ENCODE results near the gene SHISA7.
"Not testable (repeated sequence)": the region's sequence is repeated elsewhere in the genome, so short reads cannot be mapped to it uniquely, and the experiment has no call there.

The SHISA7 gene

GRCh38 chr19:55419103-55419502, 24.0 kb downstream of the SHISA7 start:
- Histone ChIP-seq H3K9me3 (ENCODE audit: control extremely low read depth in 1 of 5, control insufficient read depth in 4 of 5, insufficient read depth in 2 of 5, low read depth in 1 of 5, low read length in 4 of 5) (peaks cover 0 to 4% (median 0%) of the 10 kb centered on the region in 5 experiments), H3K27me3 (replicated peaks in 2 of 5; ENCODE audit: control insufficient read depth in 4 of 5, insufficient read depth in 5 of 5, low read length in 4 of 5) (no peaks in the 10 kb centered on the region), H3K36me3 (ENCODE audit: control insufficient read depth in 4 of 4, insufficient read depth in 4 of 4, low read length in 3 of 4) (no peaks in the 10 kb centered on the region), H3K27ac (ENCODE audit: insufficient read depth in 1 of 2, low read depth in 1 of 2, low read length in 2 of 2, poor library complexity in 1 of 2, severe bottlenecking in 2 of 2) (no peak overlapping the region), H3K4me3 (ENCODE audit: control insufficient read depth in 1 of 7, extremely low read depth in 1 of 7, insufficient read depth in 4 of 7, low read depth in 2 of 7, low read length in 6 of 7) (no peak overlapping the region), H3K4me1 (ENCODE audit: control extremely low read depth in 1 of 4, control insufficient read depth in 4 of 4, insufficient read depth in 4 of 4, low read length in 3 of 4) (peaks cover 6 to 40% (median 31%) of the 10 kb centered on the region in 4 experiments)
- ChIA-PET CTCF (interaction anchor here (1.0 to 3.5 kb wide), 11 partner anchors 9 to 126 kb away, joined by 3 to 21 read pairs (median 6); partner anchors contain the start of gene KMT5C), POLR2A (interaction anchor here (1.2 kb wide), 1 partner anchor 11 kb away, joined by 4 read pairs; the partner anchor contains the start of gene UBE2S)
- DNase-seq, result no peak
- 100% methylated on average over 1 of the region's 5 CpGs for WGBS (ENCODE audit: insufficient coverage)

- Histone ChIP-seq H3K4me3 (ENCODE audit: control insufficient read depth in 1 of 7, extremely low read depth in 1 of 7, insufficient read depth in 4 of 7, low read depth in 2 of 7, low read length in 6 of 7) (no peak overlapping the region), H3K9me3 (ENCODE audit: control extremely low read depth in 1 of 5, control insufficient read depth in 4 of 5, insufficient read depth in 2 of 5, low read depth in 1 of 5, low read length in 4 of 5) (peaks cover 0 to 4% (median 0%) of the 10 kb centered on the region in 5 experiments), H3K27me3 (replicated peaks in 2 of 5; ENCODE audit: control insufficient read depth in 4 of 5, insufficient read depth in 5 of 5, low read length in 4 of 5) (no peaks in the 10 kb centered on the region), H3K27ac (ENCODE audit: insufficient read depth in 1 of 2, low read depth in 1 of 2, low read length in 2 of 2, poor library complexity in 1 of 2, severe bottlenecking in 2 of 2) (no peak overlapping the region), H3K36me3 (ENCODE audit: control insufficient read depth in 4 of 4, insufficient read depth in 4 of 4, low read length in 3 of 4) (no peaks in the 10 kb centered on the region), H3K4me1 (ENCODE audit: control extremely low read depth in 1 of 4, control insufficient read depth in 4 of 4, insufficient read depth in 4 of 4, low read length in 3 of 4) (peaks cover 6 to 40% (median 31%) of the 10 kb centered on the region in 4 experiments)
- WGBS (ENCODE audit: insufficient coverage), result 31% methylated on average over 6 of the region's 7 CpGs
- ChIA-PET CTCF (interaction anchor here (0.8 to 3.5 kb wide), 22 partner anchors 8 to 284 kb away, joined by 3 to 21 read pairs (median 4); partner anchors contain the start of genes TMEM150B and TMEM238), POLR2A (interaction anchor here (0.5 to 1.2 kb wide), 2 partner anchors 10 to 354 kb away, joined by 4 to 6 read pairs; partner anchors contain the start of gene UBE2S)
- peak; percentile 78 to 86 (median 82) for DNase-seq
Observed at GRCh38 chr19:55418185-55418584, 24.9 kb downstream of the SHISA7 start.

- DNase-seq, result no peak
- no peak overlapping the region for H3K4me3 ChIP-seq (ENCODE audit: control insufficient read depth in 1 of 7, extremely low read depth in 1 of 7, insufficient read depth in 4 of 7, low read depth in 2 of 7, low read length in 6 of 7)
- CTCF ChIA-PET, result interaction anchor here (0.6 to 2.7 kb wide), 3 partner anchors 9 to 321 kb away, joined by 3 to 11 read pairs (median 7); no protein-coding TSS in a partner anchor
Observed at GRCh38 chr19:55410168-55410567, 32.9 kb downstream of the SHISA7 start.

GRCh38 chr19:55409179-55409578, 33.9 kb downstream of the SHISA7 start:
- H3K27ac ChIP-seq (ENCODE audit: insufficient read depth in 1 of 2, low read depth in 1 of 2, low read length in 2 of 2, poor library complexity in 1 of 2, severe bottlenecking in 2 of 2); H3K27me3 ChIP-seq (replicated peaks in 2 of 5; ENCODE audit: control insufficient read depth in 4 of 5, insufficient read depth in 5 of 5, low read length in 4 of 5); H3K9me3 ChIP-seq (ENCODE audit: control extremely low read depth in 1 of 5, control insufficient read depth in 4 of 5, insufficient read depth in 2 of 5, low read depth in 1 of 5, low read length in 4 of 5); DNase-seq; H3K4me3 ChIP-seq (ENCODE audit: control insufficient read depth in 1 of 7, extremely low read depth in 1 of 7, insufficient read depth in 4 of 7, low read depth in 2 of 7, low read length in 6 of 7): not testable (repeated sequence)
- ChIA-PET POLR2A (interaction anchor here (1.5 kb wide), 1 partner anchor 45 kb away, joined by 3 read pairs; no protein-coding TSS in a partner anchor), CTCF (interaction anchor here (0.6 to 2.7 kb wide), 5 partner anchors 10 to 117 kb away, joined by 3 to 11 read pairs (median 4); no protein-coding TSS in a partner anchor)
- Histone ChIP-seq H3K4me1 (ENCODE audit: control extremely low read depth in 1 of 4, control insufficient read depth in 4 of 4, insufficient read depth in 4 of 4, low read length in 3 of 4) (peaks cover 5 to 24% (median 22%) of the 10 kb centered on the region in 4 experiments), H3K36me3 (ENCODE audit: control insufficient read depth in 4 of 4, insufficient read depth in 4 of 4, low read length in 3 of 4) (peaks cover 0 to 22% (median 15%) of the 10 kb centered on the region in 4 experiments)
- WGBS (ENCODE audit: insufficient coverage), result 75% methylated on average over 4 of the region's 8 CpGs

More at GRCh38 chr19:55410168-55410567, 32.9 kb downstream of the SHISA7 start:
- POLR2A ChIA-PET, result no interaction called here
- H3K9me3 ChIP-seq (ENCODE audit: control extremely low read depth in 1 of 5, control insufficient read depth in 4 of 5, insufficient read depth in 2 of 5, low read depth in 1 of 5, low read length in 4 of 5), result peaks cover 0 to 6% (median 2%) of the 10 kb centered on the region in 5 experiments
- no peak overlapping the region for H3K27ac ChIP-seq (ENCODE audit: insufficient read depth in 1 of 2, low read depth in 1 of 2, low read length in 2 of 2, poor library complexity in 1 of 2, severe bottlenecking in 2 of 2)
- peaks cover 0 to 16% (median 10%) of the 10 kb centered on the region in 4 experiments for H3K36me3 ChIP-seq (ENCODE audit: control insufficient read depth in 4 of 4, insufficient read depth in 4 of 4, low read length in 3 of 4)
- peaks cover 5 to 24% (median 22%) of the 10 kb centered on the region in 4 experiments for H3K4me1 ChIP-seq (ENCODE audit: control extremely low read depth in 1 of 4, control insufficient read depth in 4 of 4, insufficient read depth in 4 of 4, low read length in 3 of 4)
- H3K27me3 ChIP-seq (replicated peaks in 2 of 5; ENCODE audit: control insufficient read depth in 4 of 5, insufficient read depth in 5 of 5, low read length in 4 of 5), result no peaks in the 10 kb centered on the region
- WGBS (ENCODE audit: insufficient coverage), result no CpG with 5 or more reads among the region's 2 CpGs

- CTCF ChIA-PET, result interaction anchor here (1.2 to 2.7 kb wide), 4 partner anchors 11 to 116 kb away, joined by 3 to 11 read pairs (median 5); no protein-coding TSS in a partner anchor
- POLR2A ChIA-PET, result interaction anchor here (1.2 to 1.6 kb wide), 3 partner anchors 45 to 149 kb away, joined by 3 to 8 read pairs (median 8); partner anchors contain the start of genes ISOC2 and PPP6R1
- H3K4me3 ChIP-seq (ENCODE audit: control insufficient read depth in 1 of 7, extremely low read depth in 1 of 7, insufficient read depth in 4 of 7, low read depth in 2 of 7, low read length in 6 of 7), result peak overlapping the region in 5 of 7 experiments; percentile 55 to 78 (median 57)
- peaks cover 5 to 24% (median 22%) of the 10 kb centered on the region in 4 experiments for H3K4me1 ChIP-seq (ENCODE audit: control extremely low read depth in 1 of 4, control insufficient read depth in 4 of 4, insufficient read depth in 4 of 4, low read length in 3 of 4)
- no peak for DNase-seq
- peaks cover 2 to 26% (median 18%) of the 10 kb centered on the region in 4 experiments for H3K36me3 ChIP-seq (ENCODE audit: control insufficient read depth in 4 of 4, insufficient read depth in 4 of 4, low read length in 3 of 4)
- no peaks in the 10 kb centered on the region for H3K27me3 ChIP-seq (replicated peaks in 2 of 5; ENCODE audit: control insufficient read depth in 4 of 5, insufficient read depth in 5 of 5, low read length in 4 of 5)
- 71% methylated on average over 9 of the region's 9 CpGs for WGBS (ENCODE audit: insufficient coverage)
- H3K9me3 ChIP-seq (ENCODE audit: control extremely low read depth in 1 of 5, control insufficient read depth in 4 of 5, insufficient read depth in 2 of 5, low read depth in 1 of 5, low read length in 4 of 5), result peaks cover 0 to 6% (median 2%) of the 10 kb centered on the region in 5 experiments
- peak overlapping the region; percentile 65 to 85 for H3K27ac ChIP-seq (ENCODE audit: insufficient read depth in 1 of 2, low read depth in 1 of 2, low read length in 2 of 2, poor library complexity in 1 of 2, severe bottlenecking in 2 of 2)
Observed at GRCh38 chr19:55408533-55408872, 34.6 kb downstream of the SHISA7 start.

GRCh38 chr19:55407800-55408532, 35.1 kb downstream of the SHISA7 start:
- under 1% methylated on average over 65 of the region's 72 CpGs for WGBS (ENCODE audit: insufficient coverage)

More at GRCh38 chr19:55407800-55408532, 35.1 kb downstream of the SHISA7 start:
- DNase-seq, result peak; percentile 100
- peak overlapping the region in 6 of 7 experiments; percentile 68 to 87 (median 80) for H3K4me3 ChIP-seq (ENCODE audit: control insufficient read depth in 1 of 7, extremely low read depth in 1 of 7, insufficient read depth in 4 of 7, low read depth in 2 of 7, low read length in 6 of 7)
- ChIA-PET POLR2A (interaction anchor here (0.6 to 1.6 kb wide), 16 partner anchors 11 to 154 kb away, joined by 3 to 15 read pairs (median 6); partner anchors contain the start of genes HSPBP1, ISOC2, KMT5C and PPP6R1), CTCF (interaction anchor here (1.2 to 2.2 kb wide), 2 partner anchors 69 to 116 kb away, joined by 3 to 7 read pairs; no protein-coding TSS in a partner anchor)
- peaks cover 2 to 32% (median 23%) of the 10 kb centered on the region in 4 experiments for H3K36me3 ChIP-seq (ENCODE audit: control insufficient read depth in 4 of 4, insufficient read depth in 4 of 4, low read length in 3 of 4)
- peaks cover 0 to 6% (median 2%) of the 10 kb centered on the region in 5 experiments for H3K9me3 ChIP-seq (ENCODE audit: control extremely low read depth in 1 of 5, control insufficient read depth in 4 of 5, insufficient read depth in 2 of 5, low read depth in 1 of 5, low read length in 4 of 5)
- peak overlapping the region; percentile 88 to 94 for H3K27ac ChIP-seq (ENCODE audit: insufficient read depth in 1 of 2, low read depth in 1 of 2, low read length in 2 of 2, poor library complexity in 1 of 2, severe bottlenecking in 2 of 2)
- H3K27me3 ChIP-seq (replicated peaks in 2 of 5; ENCODE audit: control insufficient read depth in 4 of 5, insufficient read depth in 5 of 5, low read length in 4 of 5), result no peaks in the 10 kb centered on the region
- H3K4me1 ChIP-seq (ENCODE audit: control extremely low read depth in 1 of 4, control insufficient read depth in 4 of 4, insufficient read depth in 4 of 4, low read length in 3 of 4), result peaks cover 5 to 24% (median 22%) of the 10 kb centered on the region in 4 experiments
